Mucosa of descending colon (tissue), 3 donors: ENCODE measurements around the gene MACF1. TPM values are rescaled to one million over a fixed set of nuclear protein-coding genes. Genes with fewer than 3 reads are reported as not detected.

ENCODE experiments used
- ATAC-seq: fragments of 200-7000 bp; cut with Tn5 transposase; one replicate; pipeline ENCODE4 v1.9.1; 2020; ENCODE audit warnings: mild to moderate bottlenecking, moderate library complexity
- DNase-seq, 3 donors: peaks; one replicate each; pipeline ENCODE4 v3.0.0-alpha.2; 2020
- H3K36me3 ChIP-seq: fragments of 200-600 bp; one replicate; pipeline ENCODE4 v1.8.0; 2021; ENCODE audit warnings: low read depth, mild to moderate bottlenecking
- H3K4me1 ChIP-seq: fragments of 200-600 bp; one replicate; pipeline ENCODE4 v1.8.0; 2021; ENCODE audit warnings: low read depth, mild to moderate bottlenecking
- H3K4me3 ChIP-seq: fragments of 200-600 bp; one replicate; pipeline ENCODE4 v1.8.0; 2021; ENCODE audit warnings: mild to moderate bottlenecking
- H3K9me3 ChIP-seq: fragments of 200-600 bp; one replicate; pipeline ENCODE4 v1.8.0; 2021; ENCODE audit warnings: mild to moderate bottlenecking
- intact Hi-C, 2 donors: fragments of 100-400 bp; cut with DNase I in 1 of 2; cut with micrococcal nuclease in 1 of 2; formaldehyde crosslinking; loops; one replicate each; pipeline versions ENCODE4 v1.11.0 to v1.11.1; 2022; cut with DNase I, micrococcal nuclease
- total RNA-seq, 3 donors: library from RNA; stranded (reverse); fragmentation: NEBNext Ultra II Directional in 2 of 3; extraction: Animal tissue kit (Norgen Biotek cat#: 25700) in 2 of 3; gene quantifications; one replicate each; pipeline versions ENCODE4 v1.2.1 to v1.2.4, GENCODE V29; 2021 to 2023
- TF ChIP-seq, protein P1 (sequence below): fragments of 200-600 bp; IDR thresholded peaks from one replicate; pipeline ENCODE4 v1.8.0; 2022; ENCODE audit warnings: antibody characterized with exemption, mild to moderate bottlenecking
- donor health status: DM: no; HTN: no; CAD: no; lungs with moderate emphysema.
- donor health status: DM: no; HTN: no; CAD: no.
- donor health status: DM: no; HTN: yes; CAD: no.

MACF1 gene
- total RNA-seq, 3 donors from 2014 or later: 146 to 362 (median 156) TPM

DNA sequence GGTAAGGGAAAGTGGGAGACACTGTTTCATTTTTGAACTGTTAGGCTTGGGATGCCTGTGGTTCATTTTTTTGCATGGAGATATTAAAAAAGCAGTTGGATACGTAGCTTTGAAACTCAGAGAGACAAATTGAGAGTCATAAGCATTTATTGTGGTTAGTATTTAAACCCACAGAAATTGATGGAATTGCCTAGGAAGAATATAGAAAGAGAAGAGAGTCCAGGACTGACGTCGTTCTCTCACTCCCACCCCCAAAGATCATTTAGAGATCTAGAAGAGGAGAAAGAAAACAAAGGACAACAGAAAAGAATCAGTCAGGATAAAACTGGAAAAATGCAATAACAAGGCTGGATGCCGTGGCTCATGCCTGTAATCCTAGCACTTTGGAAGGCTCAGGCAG, 213.7 kb downstream of the MACF1 start:
- peaks cover 8% of the 10 kb centered on the region for H3K4me1 ChIP-seq

DNA sequence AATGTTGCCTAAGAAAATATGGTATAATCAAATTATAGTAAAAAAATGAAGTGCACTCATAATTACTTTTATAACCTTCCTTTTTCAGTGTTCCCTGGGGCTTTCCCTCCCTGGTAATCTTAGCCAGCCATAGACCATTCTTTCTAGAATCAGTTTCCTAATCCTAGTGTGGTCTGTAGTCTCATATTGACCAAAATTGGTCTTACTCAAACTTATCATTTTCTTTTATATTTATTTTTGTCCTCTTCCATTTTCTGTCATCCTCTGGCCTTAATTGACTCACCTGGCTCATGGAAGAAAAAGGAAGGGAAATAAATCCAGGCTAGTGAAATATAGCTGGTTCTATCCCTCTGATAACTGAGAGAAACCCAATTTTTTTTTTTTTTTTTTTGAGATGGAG, 216.0 kb downstream of the MACF1 start:
- H3K4me3 ChIP-seq: no peak overlapping the region
- TF ChIP-seq, protein P1, sequence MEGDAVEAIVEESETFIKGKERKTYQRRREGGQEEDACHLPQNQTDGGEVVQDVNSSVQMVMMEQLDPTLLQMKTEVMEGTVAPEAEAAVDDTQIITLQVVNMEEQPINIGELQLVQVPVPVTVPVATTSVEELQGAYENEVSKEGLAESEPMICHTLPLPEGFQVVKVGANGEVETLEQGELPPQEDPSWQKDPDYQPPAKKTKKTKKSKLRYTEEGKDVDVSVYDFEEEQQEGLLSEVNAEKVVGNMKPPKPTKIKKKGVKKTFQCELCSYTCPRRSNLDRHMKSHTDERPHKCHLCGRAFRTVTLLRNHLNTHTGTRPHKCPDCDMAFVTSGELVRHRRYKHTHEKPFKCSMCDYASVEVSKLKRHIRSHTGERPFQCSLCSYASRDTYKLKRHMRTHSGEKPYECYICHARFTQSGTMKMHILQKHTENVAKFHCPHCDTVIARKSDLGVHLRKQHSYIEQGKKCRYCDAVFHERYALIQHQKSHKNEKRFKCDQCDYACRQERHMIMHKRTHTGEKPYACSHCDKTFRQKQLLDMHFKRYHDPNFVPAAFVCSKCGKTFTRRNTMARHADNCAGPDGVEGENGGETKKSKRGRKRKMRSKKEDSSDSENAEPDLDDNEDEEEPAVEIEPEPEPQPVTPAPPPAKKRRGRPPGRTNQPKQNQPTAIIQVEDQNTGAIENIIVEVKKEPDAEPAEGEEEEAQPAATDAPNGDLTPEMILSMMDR: no peak

More for the DNA sequence above, 213.7 kb downstream of the MACF1 start:
- Histone ChIP-seq H3K36me3 (no peaks in the 10 kb centered on the region), H3K4me3 (no peak overlapping the region), H3K9me3 (no peaks in the 10 kb centered on the region)
- intact Hi-C loops: no loop called here
- TF ChIP-seq, protein P1: no peak
- DNase-seq (no peak), ATAC-seq (no peak)

GRCh38 chr1:39422614-39423013, 218.1 kb downstream of the MACF1 start:
- Histone ChIP-seq H3K36me3 (no peaks in the 10 kb centered on the region), H3K4me3 (no peak overlapping the region), H3K4me1 (peaks cover 9% of the 10 kb centered on the region), H3K9me3 (no peaks in the 10 kb centered on the region)
- DNase-seq (no peak), ATAC-seq (no peak)
- TF ChIP-seq, protein P1: no peak
- intact Hi-C loops: no loop called here

More for the DNA sequence above, 216.0 kb downstream of the MACF1 start:
- ATAC-seq (no peak), DNase-seq (no peak)
- Histone ChIP-seq H3K4me1 (peaks cover 8% of the 10 kb centered on the region), H3K9me3 (no peaks in the 10 kb centered on the region), H3K36me3 (no peaks in the 10 kb centered on the region)
- intact Hi-C loops: no loop called here

GRCh38 chr1:39425151-39425550, 220.7 kb downstream of the MACF1 start:
- TF ChIP-seq, protein P1: no peak
- peaks cover 9% of the 10 kb centered on the region for H3K4me1 ChIP-seq
- ATAC-seq (no peak), DNase-seq (no peak)
- H3K4me3 ChIP-seq: no peak overlapping the region
- no peaks in the 10 kb centered on the region for H3K36me3 ChIP-seq
- intact Hi-C loops: no loop called here
- H3K9me3 ChIP-seq: no peaks in the 10 kb centered on the region

GRCh38 chr1:39425634-39426033, 221.1 kb downstream of the MACF1 start:
- ATAC-seq (peak; percentile 56), DNase-seq (no peak)
- TF ChIP-seq, protein P1: no peak
- H3K36me3 ChIP-seq: no peaks in the 10 kb centered on the region
- intact Hi-C loops: no loop called here
- no peaks in the 10 kb centered on the region for H3K9me3 ChIP-seq
- peaks cover 9% of the 10 kb centered on the region for H3K4me1 ChIP-seq
- no peak overlapping the region for H3K4me3 ChIP-seq

- DNase-seq: no peak
- no peaks in the 10 kb centered on the region for H3K36me3 ChIP-seq
- no peak for ATAC-seq
- TF ChIP-seq, protein P1: no peak
- intact Hi-C loops: no loop called here
- H3K9me3 ChIP-seq: no peaks in the 10 kb centered on the region
- no peak overlapping the region for H3K4me3 ChIP-seq
- H3K4me1 ChIP-seq: peaks cover 9% of the 10 kb centered on the region
Observed at GRCh38 chr1:39426346-39426745, 221.9 kb downstream of the MACF1 start.
